GM19463 (cell line): ENCODE results near the gene HSD11B1L.
"Not testable (repeated sequence)": the region's sequence is repeated elsewhere in the genome, so short reads cannot be mapped to it uniquely, and the experiment has no call there.

Experiments used
- ATAC-seq: cut with Tn5 transposase; IDR thresholded peaks from one replicate; pipeline ENCODE4 v1.9.1; 2021; ENCODE audit warnings: mild to moderate bottlenecking, moderate library complexity; ENCODE audit not compliant: unreplicated experiment

HSD11B1L gene

DNA sequence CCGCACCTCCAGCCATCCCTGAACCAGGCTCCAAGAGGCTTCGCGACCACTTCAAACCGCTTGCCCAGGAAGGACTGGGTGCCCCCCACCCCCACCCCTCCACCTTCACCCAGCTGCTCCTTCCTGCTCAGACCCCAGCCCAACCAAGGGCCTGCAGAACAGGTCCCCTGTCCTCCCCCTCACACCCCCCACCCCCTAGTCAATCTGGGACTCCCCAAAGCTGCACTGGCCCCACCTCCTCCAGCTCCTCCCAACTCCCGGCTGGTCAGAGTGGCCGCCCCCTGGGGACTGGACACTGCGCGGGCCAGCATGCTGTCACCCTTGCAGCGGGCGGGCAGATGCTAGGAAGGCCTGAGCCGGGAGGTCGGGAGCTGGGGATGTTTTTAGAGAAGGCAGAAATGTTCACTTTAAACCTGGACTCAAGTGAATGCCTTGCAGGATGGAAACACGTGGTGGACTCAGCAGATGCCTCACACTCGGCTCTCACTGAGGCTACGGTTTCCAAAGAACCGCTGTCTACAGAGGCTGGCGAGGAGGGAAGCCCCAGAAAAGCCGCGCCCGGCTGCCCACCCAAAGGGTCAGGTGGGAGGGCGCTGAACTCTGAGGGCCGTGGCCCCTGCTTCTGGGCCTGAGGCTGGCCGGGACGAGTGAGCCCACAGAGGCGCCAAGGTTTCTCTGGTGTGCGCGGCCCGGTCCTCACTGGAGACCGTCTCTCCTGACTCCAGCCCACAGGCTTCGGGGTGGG lies 17.2 kb downstream of the HSD11B1L start:
- ATAC-seq: no peak

DNA sequence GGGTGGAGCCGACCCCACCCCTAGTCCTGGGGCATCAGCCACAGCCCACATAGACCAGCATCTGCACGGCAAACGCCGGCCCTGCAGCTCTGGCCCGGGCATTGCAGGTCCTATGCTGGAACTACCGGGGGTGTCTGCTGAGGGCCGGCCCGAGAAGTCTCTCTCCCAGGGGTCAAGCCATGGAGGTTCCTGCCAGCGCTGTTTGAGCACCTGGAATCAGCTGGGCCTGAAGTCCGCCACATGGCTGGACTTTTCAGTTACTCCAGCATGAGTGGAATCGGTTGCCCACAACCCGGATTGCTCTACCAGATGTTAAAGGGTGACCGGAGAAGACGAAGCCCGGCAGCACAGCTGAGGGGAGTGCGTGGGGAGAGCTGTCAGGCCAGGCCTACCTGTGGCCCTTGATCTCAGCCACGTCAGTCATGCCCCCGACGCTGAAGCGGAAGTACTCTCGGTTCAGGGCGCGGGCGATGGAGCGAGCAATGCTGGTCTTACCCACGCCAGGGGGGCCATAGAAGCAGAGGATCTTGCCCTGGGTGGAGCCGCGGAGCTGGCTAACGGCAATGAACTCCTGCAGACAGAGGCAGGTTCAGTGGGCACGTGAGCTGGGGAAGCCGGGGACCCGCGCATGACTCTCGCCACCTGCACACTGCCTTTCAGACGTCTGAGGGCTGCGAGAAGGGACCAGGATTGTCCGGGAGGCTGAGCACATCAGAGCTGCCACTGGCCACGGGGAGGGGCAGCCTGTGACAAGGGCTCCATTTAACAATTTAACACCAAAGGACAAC lies 18.0 kb downstream of the HSD11B1L start:
- no peak for ATAC-seq

- no peak for ATAC-seq
These were observed 19.7 kb downstream of the HSD11B1L start for GRCh38 chr19:5700455-5701092.

DNA sequence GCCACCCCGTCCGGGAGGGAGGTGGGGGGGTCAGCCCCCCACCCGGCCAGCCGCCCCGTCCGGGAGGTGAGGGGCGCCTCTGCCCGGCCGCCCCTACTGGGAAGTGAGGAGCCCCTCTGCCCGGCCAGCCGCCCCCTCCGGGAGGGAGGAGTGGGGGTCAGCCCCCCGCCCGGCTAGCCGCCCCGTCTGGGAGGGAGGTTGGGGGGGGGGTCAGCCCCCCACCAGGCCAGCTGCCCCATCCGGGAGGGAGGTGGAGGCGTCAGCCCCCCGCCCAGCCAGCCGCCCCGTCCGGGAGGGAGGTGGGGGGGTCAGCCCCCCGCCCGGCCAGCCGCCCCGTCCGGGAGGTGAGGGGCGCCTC lies 21.2 kb downstream of the HSD11B1L start:
- ATAC-seq: not testable (repeated sequence)

GRCh38 chr19:5703819-5704818 lies 23.3 kb downstream of the HSD11B1L start:
- no peak for ATAC-seq

- ATAC-seq: no peak
These were observed 24.7 kb downstream of the HSD11B1L start for GRCh38 chr19:5705552-5705951.

- no peak for ATAC-seq
These were observed 26.2 kb downstream of the HSD11B1L start for GRCh38 chr19:5706876-5707573.

DNA sequence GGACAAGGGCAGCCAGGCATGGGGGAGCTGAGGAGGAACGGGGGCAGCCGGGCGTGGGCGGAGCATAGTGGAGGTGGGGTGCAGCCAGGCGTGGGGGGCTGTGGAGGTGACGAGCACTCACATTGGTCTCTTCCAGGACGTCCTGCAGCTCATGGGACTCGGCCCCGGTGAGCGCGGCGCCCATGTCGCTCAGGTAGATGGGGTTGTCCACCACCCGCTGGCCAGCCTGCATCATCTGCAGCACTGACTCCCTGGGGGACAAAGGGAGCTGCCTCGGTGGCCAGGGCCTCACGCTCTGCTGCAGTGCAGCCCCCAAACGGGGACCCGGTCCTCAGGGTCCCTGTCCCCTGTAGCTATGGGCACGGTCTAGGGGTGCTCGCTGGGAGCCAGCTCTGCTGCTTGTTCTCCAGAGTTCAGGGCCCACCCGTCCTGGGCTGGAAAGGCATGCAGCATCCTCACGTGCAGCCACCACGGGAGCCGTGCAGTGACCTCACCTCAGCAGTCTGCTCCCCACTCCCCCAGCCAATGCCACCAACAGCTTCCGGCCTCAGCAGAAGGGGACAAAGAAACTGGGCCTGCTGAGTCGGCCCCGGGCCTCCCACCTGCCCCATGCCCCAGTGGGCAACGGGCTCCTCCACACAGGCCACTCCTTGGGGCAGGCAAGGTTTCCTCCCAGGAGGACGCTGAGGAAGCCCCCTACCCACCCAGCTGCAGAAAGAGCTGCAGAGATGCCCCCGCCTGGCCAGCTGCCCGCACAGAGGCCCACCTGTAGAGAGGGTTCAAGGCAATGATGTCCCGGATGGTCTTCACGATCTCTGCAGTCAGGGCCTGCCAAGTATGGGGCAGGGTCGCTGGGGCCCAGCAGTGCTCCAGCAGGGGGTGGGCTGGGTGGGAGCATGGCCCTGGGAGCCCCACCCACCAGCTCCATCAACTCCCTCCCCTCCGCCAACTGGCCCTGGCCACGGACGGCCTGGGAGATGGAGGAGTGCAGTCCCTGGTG lies 27.0 kb downstream of the HSD11B1L start:
- ATAC-seq: no peak

DNA sequence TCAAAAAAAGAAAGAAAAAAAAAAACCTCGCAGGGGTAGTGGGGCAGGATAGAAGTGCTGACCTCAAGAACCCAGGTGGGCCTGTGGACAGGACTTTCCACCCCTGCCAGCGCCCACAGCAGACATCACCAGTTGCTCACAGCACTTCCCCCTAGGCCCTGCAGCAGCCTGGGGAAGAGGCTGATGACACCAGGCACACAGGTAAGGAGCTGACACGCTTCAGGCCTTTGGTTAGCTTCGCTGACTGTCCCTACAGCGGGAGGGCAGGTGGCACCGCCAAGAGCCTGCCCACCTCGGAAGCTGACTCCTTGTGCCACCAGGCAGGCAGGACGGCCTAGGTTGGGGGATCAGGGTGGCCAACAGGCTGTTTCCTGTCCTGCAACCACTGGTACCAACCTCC lies 30.2 kb downstream of the HSD11B1L start:
- no peak for ATAC-seq

DNA sequence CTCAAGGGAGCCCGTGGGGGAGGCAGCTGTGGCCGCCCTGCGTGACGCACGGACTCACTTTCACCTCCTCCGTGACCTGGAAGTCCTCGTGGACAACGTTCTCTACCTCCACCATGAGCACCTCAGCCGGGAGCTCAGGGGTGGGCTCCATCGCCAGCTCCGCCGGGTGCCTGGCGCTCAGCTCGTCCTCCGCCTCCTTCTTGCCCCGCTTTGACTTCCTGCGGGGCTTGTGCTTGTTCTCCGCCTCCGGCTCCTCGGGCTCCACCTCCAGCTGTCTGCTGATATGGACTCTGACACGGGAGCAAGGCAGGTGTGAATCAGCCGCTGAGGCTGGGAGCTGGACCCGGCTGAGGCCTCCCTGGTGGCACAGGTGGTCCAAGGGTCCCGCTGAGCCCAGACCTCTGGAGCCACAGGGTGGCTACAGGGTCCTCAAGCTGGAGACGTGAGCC lies 30.9 kb downstream of the HSD11B1L start:
- ATAC-seq: no peak

DNA sequence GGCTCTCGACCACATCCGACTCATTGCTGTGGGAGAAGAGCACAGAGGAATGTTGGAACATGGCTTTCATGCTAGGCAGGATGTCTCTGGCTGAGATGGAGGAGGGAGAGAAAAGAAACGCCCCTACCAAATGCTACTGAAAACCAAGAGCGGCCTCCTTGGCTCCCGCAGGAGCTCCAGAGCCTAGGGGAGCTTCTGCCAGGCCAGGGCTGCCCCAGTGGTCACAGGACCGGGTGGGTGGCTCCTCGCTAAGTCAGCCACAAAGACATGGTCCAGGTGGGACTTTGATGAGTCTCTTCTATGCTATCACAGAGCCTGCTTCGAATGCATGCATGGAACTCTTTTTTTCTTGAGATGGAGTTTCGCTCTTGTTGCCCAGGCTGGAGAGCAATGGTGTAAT lies 32.4 kb downstream of the HSD11B1L start:
- no peak for ATAC-seq

DNA sequence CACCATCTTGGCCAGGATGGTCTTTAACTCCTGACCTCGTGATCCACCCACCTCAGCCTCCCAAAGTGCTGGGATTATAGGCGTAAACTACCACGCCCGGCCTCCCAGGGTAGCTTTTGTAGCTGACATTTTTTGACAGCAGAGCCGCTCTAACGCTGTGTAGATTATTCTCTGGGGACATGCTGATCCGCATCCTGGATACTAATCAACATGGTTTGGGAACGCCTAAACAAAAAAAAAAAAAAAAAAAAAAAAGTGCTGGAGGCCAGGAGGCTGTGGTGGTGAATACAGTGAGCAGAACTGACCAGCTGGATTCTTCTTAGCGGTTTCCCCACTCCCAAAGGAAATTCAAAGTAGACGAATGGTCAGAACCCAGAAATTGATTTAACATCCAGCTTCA lies 34.0 kb downstream of the HSD11B1L start:
- ATAC-seq: no peak

- no peak for ATAC-seq
These were observed 36.5 kb downstream of the HSD11B1L start for GRCh38 chr19:5717215-5717935.

GRCh38 chr19:5718037-5718578 lies 37.3 kb downstream of the HSD11B1L start:
- ATAC-seq: no peak

DNA sequence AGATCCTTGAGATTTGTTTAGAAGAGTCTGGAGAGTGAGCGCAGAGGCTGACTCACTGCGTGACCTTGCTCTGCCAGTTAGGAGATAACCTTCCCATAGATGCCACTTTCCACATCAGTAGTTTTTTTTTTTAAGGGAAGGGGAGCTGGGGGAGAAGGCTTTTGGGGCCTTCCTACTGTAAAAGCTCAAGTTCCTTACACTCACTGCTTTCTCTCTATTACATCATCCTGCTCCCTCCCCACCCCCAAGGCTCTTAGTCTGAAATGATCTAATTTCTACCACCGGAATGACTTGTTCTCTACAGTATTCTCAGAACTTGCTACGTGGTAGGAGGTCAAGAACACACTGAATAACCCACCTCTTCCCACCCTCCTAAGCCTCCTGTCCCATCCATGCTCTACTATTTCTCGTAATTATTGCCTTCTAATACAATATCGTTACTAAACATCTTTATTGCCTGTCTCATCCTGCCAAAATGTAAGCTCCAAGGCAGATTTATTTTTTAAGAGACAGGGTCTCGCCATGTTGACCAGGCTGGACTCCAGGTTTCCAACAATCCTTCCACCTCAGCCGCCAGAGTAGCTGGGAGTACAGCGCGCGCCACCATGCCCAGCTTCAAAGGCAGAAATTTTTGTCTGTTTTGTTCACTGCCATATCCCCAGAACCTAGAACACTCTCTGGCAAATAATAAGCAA lies 37.9 kb downstream of the HSD11B1L start:
- no peak for ATAC-seq

DNA sequence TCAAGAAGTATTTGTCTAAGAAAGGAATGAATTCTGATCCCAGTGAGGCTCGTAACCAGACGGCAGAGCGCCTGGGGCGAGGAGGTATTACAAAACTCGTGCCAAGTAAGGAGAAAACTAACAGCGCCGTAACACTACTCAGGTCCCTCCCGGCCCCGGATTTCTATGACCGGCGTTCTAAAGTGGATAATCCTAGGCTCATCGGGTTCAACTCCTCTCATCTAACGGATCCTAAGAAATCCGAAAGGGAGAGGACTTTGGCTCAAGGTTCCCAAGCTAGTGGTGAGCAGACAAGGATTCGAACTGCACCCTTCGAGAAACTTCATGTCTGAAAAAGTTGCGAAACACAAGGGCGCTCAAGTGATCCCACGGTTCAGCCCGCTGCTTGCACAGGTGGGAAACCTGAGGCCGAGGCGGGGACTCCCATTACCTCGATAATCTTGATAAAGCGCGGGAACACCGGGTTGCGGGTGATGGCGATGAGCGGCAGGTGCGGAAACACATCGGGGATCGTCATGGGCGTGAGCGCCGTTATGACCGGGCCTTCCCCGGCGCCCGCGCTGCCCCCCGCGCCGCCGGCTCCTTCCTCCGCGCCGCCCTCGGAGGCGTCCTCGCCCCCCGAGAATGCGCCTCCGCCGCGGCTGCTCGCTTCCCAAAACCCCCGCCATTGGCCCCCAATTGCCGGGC lies 38.6 kb downstream of the HSD11B1L start:
- no peak for ATAC-seq
